Epidermal melanocyte (primary cell): ENCODE results near the gene B3GAT1.

ENCODE experiments used
- DNase-seq: peaks from one replicate; pipeline ENCODE4 v3.0.0; 2011; ENCODE audit warnings: low spot score; ENCODE audit not compliant: insufficient read length

Gene B3GAT1

GRCh38 chr11:134410766-134411165 is 1.3 kb downstream of the B3GAT1 start:
- DNase-seq = no peak

GRCh38 chr11:134409552-134410429 is 2.3 kb downstream of the B3GAT1 start:
- DNase-seq = no peak

DNA sequence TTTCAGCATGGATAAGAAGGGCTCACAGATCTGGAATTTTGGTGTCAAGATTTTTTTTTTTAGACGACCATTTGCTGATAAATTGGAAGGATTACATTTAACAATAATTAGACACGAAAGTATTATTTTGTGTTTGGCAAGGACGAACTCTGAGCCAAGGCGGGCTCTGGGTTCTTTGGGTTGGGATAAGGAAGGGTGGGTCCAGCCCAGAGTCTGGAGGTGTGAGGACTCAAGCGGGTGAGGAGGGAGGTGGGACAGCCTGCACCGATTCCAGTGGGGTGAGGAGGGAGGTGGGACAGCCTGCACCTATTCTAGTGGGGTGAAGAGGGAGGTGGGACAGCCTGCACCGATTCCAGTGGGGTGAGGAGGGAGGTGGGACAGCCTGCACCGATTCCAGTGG is 4.1 kb downstream of the B3GAT1 start:
- no peak for DNase-seq

GRCh38 chr11:134407321-134407828 is 4.7 kb downstream of the B3GAT1 start:
- no peak for DNase-seq

DNA sequence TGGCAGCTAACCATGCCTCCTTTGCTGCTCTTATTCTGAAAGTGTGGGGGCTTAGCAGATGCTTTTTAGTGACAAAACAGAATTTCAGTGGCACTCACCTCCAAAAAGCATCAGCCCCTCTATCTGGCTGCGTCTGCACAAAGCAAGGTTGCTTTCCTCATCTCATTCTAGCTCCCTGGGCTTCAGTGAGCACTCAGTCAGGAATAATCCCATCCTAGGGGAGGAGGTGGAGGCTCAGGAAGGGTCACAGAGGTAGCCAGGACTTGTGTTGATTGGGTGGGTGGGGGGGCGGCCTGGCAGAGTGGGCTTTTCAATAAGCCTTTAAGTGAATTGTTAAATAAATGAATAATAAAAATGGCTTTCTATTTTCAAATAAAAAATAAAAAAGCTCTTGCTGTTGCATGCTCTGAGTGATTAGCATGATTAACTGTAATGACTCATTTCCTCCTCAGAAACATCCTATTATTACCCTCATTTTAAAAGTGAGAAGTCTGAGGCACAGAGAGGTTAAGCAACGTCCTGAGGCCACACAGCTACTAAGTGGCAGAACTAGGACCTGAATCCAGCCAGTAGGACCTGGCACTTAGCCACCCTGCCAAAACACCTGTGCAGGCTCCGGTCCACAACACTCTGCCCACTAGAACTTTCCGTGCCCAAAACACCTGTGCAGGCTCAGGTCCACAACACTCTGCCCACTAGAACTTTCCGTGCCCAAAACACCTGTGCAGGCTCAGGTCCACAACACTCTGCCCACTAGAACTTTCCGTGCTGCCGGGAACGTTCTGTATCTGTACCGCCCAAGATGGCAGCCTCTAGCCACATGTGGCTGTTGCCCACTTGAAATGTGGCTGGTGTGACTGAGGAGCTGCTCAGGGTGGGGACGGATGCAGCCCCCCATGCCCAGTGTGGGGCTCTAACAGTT is 5.5 kb downstream of the B3GAT1 start:
- DNase-seq = no peak

GRCh38 chr11:134405841-134406240 is 6.2 kb downstream of the B3GAT1 start:
- no peak for DNase-seq

GRCh38 chr11:134405436-134405835 is 6.6 kb downstream of the B3GAT1 start:
- DNase-seq = no peak

DNA sequence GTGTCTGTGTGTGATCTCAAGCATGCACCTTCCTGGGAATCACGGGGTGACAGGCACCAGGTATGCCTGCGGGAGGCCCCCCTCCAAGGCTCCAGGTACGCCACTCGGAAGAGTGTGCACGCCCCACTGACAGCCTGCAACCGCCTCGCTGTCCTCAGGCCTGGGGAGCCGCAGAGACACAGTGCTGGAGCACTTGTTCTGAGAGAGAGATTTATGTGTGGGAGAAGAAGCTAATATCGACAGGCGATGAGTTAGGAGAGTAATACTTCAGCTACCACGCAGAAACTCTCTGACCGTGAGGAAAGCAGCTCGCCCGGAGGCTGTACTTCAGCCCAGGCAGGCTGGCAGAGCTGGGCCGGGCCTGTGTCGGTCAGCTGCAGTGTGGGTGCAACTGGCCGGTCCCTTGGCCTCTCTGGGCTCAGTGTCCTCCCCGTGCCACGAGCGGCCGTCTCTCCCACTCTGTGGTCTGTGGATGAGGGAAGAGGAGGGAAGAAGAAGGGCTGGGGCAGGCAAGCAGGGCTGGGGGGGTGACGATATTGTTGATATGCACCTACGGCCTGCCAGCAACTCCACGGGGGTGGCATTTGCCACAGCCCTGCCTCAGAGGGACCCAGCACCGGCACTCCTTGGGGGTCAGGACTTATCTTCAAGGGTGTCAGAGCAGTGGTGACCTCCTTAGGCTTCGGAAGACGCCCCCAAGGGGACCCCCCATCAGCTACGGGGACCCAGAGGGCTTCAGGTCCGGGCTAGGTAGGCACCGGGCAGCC is 7.3 kb downstream of the B3GAT1 start:
- no peak for DNase-seq

GRCh38 chr11:134402910-134403309 is 9.1 kb downstream of the B3GAT1 start:
- DNase-seq = no peak

- DNase-seq = no peak
Observed at GRCh38 chr11:134401825-134402809, 9.9 kb downstream of the B3GAT1 start.

- no peak for DNase-seq
Observed at GRCh38 chr11:134399996-134400395, 12.0 kb downstream of the B3GAT1 start.

DNA sequence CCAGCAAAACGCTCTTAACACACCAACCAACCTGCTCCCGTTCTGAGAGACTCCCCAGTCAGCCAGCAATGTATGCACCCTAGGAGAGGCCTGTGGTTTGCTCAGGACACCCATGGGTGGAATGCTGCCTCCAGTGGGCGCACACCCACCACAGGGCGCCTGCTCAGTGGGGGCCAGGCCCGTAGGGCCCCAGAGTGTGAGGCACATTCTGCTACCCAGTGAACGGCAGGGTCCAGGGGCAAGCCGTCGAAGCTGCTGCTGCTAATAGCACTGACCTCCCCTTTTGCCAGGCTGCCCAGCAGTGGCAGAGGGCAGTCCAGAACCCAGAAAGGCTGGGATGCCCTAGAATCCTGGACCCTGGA is 12.8 kb downstream of the B3GAT1 start:
- DNase-seq = no peak

- no peak for DNase-seq
Observed at GRCh38 chr11:134398644-134399292, 13.3 kb downstream of the B3GAT1 start.

DNA sequence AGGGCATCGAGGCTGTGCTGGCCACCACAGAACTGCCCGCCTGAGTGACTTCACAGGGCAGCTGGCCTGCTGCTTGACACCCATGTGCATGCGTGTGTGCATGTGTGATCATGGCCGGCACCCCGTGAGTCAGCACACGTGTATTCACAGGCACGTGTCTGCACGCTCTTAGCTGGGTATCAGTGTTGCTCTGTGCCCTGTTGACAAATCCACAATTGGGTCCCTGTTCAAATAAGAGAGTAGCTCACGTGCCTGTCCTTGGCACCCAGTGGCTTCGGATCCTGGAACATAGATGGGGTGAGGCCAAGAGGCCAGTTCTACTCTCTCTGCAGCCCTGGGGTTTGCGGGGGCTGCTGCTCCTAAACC is 14.0 kb downstream of the B3GAT1 start:
- DNase-seq = no peak

- no peak for DNase-seq
Observed at GRCh38 chr11:134397304-134398078, 14.6 kb downstream of the B3GAT1 start.

GRCh38 chr11:134395002-134395401 is 17.0 kb downstream of the B3GAT1 start:
- DNase-seq = no peak

- no peak for DNase-seq
Observed at GRCh38 chr11:134394311-134394710, 17.7 kb downstream of the B3GAT1 start.

DNA sequence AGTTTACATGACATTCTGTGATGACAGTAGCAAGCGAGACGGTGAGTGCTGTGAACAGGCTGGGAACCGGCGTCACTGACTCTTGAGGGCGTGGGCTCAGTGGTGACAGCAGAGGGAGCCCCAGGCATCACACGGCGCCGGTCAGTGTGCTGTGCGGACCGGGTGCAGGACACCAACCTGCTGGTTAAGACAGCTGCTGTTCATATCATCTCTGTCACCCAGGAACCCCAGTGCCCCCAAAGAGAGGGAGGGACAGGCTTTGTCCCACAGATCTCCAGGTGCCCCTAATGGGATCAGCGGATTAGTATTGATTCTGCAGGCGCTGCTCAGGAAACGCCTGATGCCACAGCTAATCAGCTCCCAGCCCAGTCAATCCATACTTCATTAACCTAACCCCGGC is 18.4 kb downstream of the B3GAT1 start:
- DNase-seq = no peak
